Measurements from ENCODE around the gene MAD1L1.

MAD1L1 gene

GRCh38 chr7:2257651-2258050 lies 24.9 kb upstream of the MAD1L1 start:
- DNase-seq (ENCODE audit: low read depth), result no peak

- no peak for DNase-seq (ENCODE audit: low read depth)
Measured at GRCh38 chr7:2257046-2257551, 24.4 kb upstream of the MAD1L1 start.

- DNase-seq (ENCODE audit: low read depth), result no peak
Measured at GRCh38 chr7:2256306-2257045, 23.7 kb upstream of the MAD1L1 start.

DNA sequence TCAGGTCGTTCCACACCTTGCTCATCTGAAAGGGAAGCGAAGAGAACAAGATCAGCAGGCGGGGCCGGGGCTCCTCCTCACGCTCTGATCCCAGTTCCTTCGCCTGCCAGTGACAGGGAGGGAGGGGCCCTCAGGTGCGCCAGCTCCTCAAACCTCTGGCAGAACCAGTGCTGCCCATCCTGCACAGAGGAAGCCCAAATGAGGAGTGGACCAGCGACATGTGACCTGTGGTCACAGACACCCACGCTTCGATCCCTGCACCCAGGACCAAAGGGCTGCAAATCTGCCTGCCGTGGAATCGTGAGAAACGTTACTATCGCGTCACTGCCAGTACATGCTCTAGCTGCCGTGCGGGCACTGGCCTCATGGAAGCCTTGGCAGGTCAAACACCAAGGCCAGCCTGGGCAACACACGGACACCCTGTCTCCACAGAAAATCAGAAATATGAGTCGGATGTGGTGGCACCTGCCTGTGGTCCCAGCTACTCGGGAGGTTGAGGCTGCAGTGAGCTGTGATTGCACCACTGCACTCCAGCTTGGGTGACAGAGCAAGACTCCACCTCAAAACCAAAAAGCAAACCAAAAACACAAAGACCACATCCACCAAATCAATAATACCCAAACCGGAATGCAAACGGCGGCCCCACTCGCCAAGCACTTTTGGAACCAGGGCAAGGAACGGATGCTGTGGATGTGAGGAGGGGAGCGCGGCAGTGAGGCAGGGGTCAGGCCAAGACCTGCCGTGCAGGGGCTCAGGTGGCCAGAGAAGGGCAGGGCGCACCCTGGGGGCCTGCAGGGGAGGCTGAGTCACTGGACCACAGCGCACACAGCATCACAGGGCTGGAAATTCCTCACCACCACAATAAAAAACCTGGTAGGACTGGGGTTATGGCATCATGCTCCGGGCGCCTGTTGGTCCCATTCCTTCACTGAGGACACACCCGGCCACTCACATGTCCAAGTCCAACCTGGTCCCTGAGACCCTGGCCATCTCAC lies 22.7 kb upstream of the MAD1L1 start:
- DNase-seq (ENCODE audit: low read depth), result no peak

DNA sequence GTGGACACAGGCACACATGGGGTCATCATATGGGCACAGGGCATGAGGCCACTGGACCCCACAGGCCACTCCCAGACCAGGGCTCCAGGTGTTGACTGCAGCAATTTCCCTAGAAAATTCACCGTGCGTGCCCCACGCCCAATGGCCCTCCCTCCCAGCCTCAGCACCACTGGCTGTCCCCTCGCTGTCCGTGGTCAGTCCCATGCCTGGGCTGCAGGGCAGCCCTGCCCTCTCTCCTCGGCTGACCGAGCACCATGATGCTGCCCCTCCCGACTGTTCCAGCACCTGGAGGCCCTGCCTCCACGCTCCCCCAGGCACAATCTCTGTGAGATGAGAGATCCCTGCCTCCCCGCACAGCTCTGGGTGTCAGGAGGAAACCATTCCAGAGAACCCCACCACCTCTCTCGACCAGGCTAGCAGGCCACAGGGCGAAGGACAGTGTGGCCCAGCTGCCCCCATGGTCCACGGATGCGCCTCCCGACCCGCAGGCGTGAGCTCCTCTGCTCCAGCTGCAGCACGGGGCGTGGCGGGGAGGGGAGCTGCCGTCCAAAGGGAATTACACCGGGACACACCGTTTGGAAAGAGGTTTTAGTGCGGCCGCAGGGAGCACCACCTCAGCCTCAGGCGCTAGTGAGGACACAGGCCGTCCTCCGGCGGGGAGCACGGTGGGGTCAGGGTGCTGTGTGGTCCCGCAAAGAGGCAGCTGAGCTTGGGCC lies 21.8 kb upstream of the MAD1L1 start:
- no peak for DNase-seq (ENCODE audit: low read depth)

DNA sequence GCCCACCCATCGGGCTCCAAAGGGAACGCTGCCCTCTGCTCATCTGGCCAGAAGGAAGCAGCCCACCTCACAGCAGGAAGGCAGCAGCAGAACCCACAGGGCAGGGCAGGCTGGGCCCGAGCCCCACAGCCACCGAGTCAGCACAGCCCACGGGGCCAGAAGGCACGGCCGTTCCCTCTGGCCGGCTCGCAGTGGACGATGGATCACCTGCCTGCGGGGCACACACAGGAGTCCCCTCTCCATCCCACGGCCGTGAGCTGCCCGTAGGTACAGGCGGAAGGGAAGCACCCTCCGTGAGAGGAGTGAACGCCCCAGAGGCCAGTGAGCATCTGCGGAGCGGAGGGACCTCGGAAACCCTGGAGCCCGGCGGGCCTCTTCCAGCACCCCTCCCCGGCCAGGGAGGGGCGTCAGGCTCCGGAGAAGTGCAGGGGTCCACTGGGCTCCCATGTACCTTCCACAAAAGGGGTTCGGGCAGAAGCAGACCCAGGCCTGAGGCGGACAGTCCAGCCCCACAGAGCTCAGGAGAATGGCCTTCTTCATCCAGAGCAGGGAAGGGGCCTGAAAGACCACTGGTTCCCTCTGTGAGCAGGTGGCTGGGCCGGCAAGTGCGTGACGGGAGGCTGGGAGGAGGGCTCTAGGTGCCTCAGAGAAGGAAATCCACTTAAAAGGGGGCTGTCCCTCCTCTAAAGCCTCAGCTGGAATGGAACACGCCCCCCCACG lies 20.9 kb upstream of the MAD1L1 start:
- DNase-seq (ENCODE audit: low read depth), result no peak

DNA sequence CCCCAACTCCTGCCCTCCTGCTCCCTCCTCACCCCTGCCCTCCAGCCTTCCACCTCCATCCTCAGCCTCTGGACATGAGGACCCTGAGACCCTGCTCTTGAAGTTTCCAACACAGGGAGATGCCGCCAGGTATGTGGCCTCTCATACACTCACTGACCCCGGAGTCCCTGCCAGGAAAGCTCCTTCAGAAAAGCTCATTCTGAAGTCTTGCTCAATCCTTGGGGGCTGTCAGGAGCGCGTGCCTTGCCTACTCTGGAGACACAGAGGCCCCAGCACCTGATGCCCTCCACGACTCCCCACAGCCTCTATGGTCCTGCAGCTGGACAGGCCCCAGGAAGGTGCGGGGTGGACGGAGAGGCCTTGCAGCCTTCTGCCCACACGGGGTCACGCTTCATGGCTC lies 20.3 kb upstream of the MAD1L1 start:
- no peak for DNase-seq (ENCODE audit: low read depth)

- no peak for DNase-seq (ENCODE audit: low read depth)
Measured at GRCh38 chr7:2251841-2252771, 19.4 kb upstream of the MAD1L1 start.

DNA sequence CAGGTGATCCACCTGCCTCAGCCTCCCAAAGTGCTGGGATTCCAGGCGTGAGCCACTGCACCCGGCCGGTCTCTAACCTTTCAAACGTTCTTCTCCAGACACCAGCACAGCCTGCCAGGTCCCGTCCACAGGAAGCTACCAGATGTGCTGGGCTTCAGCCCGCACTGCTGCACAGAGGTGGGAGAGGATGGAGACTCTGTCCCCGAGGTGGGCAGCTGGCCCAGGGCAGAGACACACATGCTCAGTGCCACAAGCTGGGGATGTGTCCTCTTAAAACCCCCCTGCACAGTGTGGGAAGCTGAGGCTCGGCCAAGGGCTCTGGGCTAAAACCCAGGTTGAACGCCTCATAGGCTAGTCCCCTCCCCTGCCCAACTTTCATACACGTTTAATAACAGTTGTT lies 18.6 kb upstream of the MAD1L1 start:
- no peak for DNase-seq (ENCODE audit: low read depth)

- DNase-seq (ENCODE audit: low read depth), result no peak
Measured at GRCh38 chr7:2249744-2250323, 17.1 kb upstream of the MAD1L1 start.

DNA sequence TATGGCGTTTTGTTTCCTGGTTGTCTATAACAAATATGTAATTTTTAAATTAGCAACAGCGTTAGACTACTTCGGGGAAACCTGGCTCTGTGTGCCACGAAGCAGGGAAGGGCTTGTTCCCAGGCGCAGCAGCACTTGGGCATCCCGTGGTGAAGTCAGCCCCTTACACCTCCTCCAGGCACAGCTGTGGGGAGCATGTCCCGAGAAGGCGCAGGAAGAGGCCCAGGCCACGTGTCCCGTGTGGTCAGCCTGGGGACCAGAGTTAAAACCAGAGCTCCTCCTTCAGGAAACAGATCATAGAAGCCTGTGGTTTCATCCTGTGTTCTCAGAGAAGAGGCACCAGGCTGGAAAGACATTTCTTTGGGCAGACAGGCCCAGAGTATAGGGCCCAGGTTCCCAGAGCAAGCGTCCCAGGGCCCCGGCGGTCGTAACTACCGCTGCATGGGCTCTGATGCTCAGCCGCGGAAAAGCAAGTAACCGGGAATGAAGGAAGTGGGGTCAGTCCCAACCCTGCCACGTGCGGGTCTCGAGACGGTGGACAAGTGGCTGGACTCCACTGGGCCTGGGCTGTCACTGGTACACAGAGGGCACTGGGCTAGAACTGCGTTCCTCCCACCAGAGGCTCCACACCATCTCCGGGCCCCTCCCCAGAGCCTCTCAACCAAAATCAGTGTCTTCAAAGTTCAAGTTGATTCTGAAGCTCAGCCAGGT lies 16.4 kb upstream of the MAD1L1 start:
- DNase-seq (ENCODE audit: low read depth), result no peak

DNA sequence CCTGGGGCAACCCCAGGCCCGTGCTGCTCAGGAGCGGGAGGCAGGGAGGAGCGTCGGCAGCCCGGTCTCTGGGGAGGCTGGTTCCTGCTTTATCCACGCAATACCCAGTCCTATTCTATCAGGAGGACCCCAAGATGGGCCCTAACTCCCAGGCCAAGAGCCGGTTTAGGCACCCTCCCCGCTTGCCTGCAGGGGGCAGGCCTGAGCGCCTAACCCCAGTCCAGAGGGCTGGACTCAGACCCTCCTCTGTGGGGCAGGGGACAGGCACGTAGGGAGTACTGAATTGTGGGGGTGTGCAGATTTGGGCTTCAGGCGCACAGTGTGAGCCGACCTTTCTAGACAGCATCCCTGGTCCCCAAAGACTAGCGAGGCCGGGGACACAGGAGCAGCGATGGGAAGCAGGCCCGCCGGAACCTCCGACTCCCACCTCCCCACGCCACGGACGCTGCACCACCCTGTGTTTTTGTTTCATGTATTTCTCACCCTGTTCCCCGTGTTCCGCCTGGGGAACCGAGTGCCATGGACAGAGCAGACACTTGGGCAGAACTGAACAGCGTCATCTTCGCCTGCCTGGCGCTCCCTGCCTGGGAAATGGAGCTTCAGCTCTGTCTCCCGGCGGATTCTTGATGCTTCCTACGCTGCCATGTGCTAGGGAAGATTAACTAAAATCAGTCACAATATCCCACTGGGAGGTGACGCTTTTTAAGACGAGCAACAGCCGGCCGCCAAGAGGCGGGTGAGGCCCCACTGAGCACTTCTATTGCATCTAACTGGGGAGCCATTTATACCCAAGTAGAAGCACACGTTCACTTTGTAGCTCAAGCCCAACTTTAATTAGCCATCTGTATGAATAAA lies 14.6 kb upstream of the MAD1L1 start:
- DNase-seq (ENCODE audit: low read depth), result no peak

DNA sequence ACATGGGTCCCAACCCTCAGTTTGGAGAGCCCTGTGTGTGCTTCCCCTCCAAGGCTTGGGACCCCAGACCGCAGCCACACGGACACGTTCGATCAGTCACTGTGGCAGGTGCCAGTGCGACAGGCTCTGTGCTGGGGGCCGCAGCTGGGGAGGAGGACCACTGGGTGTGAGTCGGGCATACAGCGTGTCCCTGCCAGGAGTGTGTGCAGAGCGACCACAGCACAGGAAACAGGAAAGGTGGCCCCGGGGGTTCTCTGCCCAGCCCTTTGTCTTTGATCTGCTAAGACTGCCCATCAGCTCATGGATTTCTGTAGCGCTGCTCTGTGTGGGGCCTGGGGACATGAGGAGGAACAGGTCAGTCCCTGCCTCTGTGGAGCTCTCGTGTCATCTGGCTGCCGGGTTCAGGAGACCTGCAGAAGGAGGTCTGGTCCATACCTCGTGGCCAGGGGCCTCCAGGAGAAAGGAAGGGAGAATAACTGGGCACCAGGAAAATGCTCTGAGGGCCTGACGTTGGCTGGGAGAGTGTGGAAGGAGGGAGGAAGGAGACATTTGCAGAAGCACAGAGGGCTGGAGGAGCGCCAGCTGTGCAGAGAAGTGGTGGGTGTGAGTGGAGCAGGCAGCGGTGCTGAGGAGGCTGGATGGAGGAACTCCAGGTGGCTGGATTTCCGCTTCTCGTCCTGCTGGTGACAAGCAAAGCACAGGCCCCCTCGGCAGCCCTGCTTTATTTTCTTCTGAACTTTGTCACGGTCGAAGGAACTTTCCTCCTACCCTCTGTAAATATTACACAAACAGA lies 13.3 kb upstream of the MAD1L1 start:
- no peak for DNase-seq (ENCODE audit: low read depth)

- DNase-seq (ENCODE audit: low read depth), result no peak
Measured at GRCh38 chr7:2244404-2244995, 11.8 kb upstream of the MAD1L1 start.

DNA sequence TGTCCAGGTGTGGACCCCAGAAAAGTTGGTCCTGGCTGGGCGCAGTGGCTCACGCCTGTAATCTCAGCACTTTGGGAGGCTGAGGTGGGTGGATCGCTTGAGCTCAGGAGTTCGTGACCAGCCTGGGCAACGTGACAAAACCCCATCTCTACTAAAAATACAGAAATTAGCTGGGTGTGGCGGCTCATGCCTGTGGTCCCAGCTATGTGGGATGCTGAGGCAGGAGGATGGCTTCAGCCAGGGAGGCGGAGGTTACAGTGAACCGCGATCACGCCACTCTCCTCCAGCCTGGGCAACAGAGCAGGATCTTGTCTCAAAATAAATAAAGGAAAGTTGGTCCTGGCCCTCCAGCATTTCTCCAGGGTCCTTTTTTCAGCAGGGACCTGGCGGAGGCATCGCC lies 10.7 kb upstream of the MAD1L1 start:
- DNase-seq (ENCODE audit: low read depth), result no peak

DNA sequence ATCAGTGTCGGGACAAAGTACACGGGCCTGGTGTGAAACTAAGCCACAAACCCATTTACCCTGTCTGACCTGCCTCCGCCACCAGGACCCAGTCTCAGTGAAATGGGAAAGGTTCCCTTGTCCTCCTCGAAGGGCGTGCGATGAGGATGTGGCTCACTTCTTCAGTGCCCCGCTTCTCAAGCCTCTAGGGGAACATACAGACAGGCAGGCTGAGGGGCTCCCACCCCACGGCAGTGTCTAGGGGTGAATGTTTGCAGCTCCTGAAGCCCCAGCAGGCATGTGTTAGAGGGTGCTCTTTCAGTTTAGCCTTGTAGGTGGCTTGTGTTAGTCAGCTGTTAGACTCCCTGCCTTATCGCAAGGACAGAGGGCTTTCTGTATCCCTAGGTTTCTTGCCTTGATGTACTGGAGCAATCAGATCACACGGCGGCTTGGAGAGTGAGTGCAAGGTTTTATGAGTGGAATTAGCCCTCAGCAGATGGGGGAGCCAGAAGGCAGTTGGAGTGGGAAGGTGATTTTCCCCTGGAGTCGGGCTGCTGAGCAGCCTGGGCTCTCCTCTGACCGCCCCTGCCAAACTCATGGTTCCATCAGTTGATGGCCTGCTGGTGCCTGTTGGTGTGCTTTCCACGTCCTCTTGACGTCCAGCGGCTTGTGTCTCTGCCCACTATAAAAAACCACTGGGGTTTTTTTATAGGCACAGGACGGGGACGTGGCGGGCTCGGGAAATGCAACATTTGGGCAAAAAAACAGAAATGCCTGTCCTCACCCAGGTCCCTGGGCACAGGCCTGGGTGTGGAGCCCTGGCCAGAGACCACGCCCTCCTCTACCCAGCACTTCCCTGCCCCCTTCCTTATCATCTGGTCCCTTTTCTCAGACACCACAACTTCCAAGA lies 10.0 kb upstream of the MAD1L1 start:
- DNase-seq (ENCODE audit: low read depth), result no peak

Measured in stimulated activated CD8-positive, alpha-beta memory T cell treated with anti-CD3 and anti-CD28 coated beads, Interleukin-12 subunit alpha, Interleukin-12 subunit beta, amount 100 ng/mL, for 1 hour (primary cell).